Right lobe of liver (tissue), 6 donors: ENCODE data around the gene DCD. TPM values are rescaled to one million over a fixed set of nuclear protein-coding genes. Genes with fewer than 3 reads are reported as not detected.
A peak's percentile ranks its signal among the peaks of the same experiment; 100 is the strongest.
"Not testable (repeated sequence)": the region's sequence is repeated elsewhere in the genome, so short reads cannot be mapped to it uniquely, and the experiment has no call there.

Experiments
- ATAC-seq, 4 donors: fragments of 200-7000 bp; cut with Tn5 transposase; one replicate each; pipeline ENCODE4 v1.9.1; 2020; ENCODE audit warnings: mild to moderate bottlenecking in 4 of 4, moderate library complexity in 4 of 4
- DNase-seq, 3 donors: peaks; one replicate each; pipeline ENCODE4 v3.0.0-alpha.2; 2020
- H3K27ac ChIP-seq, 3 donors: fragments of 200-600 bp; one replicate each; pipeline ENCODE4 v1.8.0; 2022
- H3K27me3 ChIP-seq, 2 donors: fragments of 200-600 bp; one replicate each; pipeline ENCODE4 v1.8.0; 2022
- H3K36me3 ChIP-seq, 4 donors: fragments of 200-600 bp; sonication (generic) in 1 of 4; one replicate each; pipeline versions ENCODE4 v1.5.1 to v1.8.0; 2017 to 2022; ENCODE audit warnings: control low read depth in 1 of 4
- H3K4me1 ChIP-seq, 4 donors: fragments of 200-600 bp; sonication (generic) in 1 of 4; one replicate each; pipeline versions ENCODE4 v1.5.1 to v1.8.0; 2017 to 2022; ENCODE audit warnings: control low read depth in 1 of 4
- H3K4me3 ChIP-seq, 3 donors: fragments of 200-600 bp; one replicate each; pipeline ENCODE4 v1.8.0; 2022
- H3K9me3 ChIP-seq, 4 donors: fragments of 200-600 bp; sonication (generic) in 1 of 4; one replicate each; pipeline versions ENCODE4 v1.5.1 to v1.8.0; 2017 to 2022; ENCODE audit warnings: control low read depth in 1 of 4
- POLR2A ChIP-seq: fragments of 450-650 bp; IDR thresholded peaks from one replicate; pipeline ENCODE4 v1.6.1; 2017; ENCODE audit warnings: antibody characterized with exemption, mild to moderate bottlenecking
- WGBS: methylation state at CpG from one replicate; pipeline ENCODE4 v1.1.6; 2018; ENCODE audit warnings: low coverage, low lambda C conversion rate; ENCODE audit not compliant: insufficient coverage; ENCODE audit errors: missing lambda C conversion rate; 5-methylcytosine and 5-hydroxymethylcytosine counted together
- intact Hi-C, 2 donors: fragments of 100-400 bp; cut with DNase I; formaldehyde crosslinking; loops; one replicate each; pipeline versions ENCODE4 v1.11.2 to v1.14.1; 2022
- total RNA-seq, 6 experiments: library from RNA; depleted of rRNA in 2 of 6; stranded (reverse); fragments of >200 nt in 2 of 6; fragmentation: NEBNext Ultra II Directional in 3 of 6; extraction: Animal tissue kit (Norgen Biotek cat#: 25700) in 3 of 6; gene quantifications; one replicate each; pipeline versions ENCODE4 v1.1.0 to v1.2.4, GENCODE V29; 2016 to 2023
- TF ChIP-seq, protein P1 (sequence below), 4 donors: fragments of 200-600 bp in 3 of 4; fragments of 450-650 bp in 1 of 4; IDR thresholded peaks; one replicate each; pipeline versions ENCODE4 v1.5.1 to v1.8.0; 2016 to 2022; ENCODE audit warnings: antibody characterized with exemption in 4 of 4, mild to moderate bottlenecking in 2 of 4
- donor health status: DM: no; HTN: yes; CAD: no.
- donor health status: DM: no; HTN: no; CAD: no.
- donor health status: DM: no; HTN: no; CAD: no.
- donor health status: DM: no; HTN: yes; CAD: no.
- donor health status: DM: no; HTN: yes; CAD: no.

Gene DCD
- total RNA-seq, 6 experiments from 2014 or later: not detected

- WGBS: 49% methylated on average over 3 of the region's 3 CpGs
- ATAC-seq: peak; percentile 55 to 67 (median 60)
Measured at GRCh38 chr12:54680374-54680773, 32.2 kb upstream of the DCD start.

DNA sequence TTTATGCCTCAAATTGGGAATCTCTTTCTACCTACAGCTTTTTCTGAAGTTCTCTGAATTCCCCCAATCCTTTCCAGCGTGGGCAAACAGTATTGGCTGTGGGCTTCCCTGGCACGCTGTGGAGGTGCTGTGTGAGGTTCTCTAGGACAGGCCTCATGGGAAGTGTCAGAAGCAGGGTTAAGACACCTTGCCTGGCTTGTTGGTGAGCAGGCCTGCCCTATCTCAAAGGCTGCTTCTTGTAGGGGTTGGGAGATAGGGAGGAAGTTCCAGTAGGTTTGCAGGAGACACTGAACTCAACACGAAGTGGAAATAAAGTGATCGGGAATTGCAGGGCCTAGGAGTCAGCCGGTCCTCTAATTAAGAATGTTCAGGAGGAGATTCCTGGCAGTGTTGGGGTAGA, 30.0 kb upstream of the DCD start:
- no peak for DNase-seq
- H3K4me3 ChIP-seq: no peak overlapping the region
- TF ChIP-seq, protein P1, sequence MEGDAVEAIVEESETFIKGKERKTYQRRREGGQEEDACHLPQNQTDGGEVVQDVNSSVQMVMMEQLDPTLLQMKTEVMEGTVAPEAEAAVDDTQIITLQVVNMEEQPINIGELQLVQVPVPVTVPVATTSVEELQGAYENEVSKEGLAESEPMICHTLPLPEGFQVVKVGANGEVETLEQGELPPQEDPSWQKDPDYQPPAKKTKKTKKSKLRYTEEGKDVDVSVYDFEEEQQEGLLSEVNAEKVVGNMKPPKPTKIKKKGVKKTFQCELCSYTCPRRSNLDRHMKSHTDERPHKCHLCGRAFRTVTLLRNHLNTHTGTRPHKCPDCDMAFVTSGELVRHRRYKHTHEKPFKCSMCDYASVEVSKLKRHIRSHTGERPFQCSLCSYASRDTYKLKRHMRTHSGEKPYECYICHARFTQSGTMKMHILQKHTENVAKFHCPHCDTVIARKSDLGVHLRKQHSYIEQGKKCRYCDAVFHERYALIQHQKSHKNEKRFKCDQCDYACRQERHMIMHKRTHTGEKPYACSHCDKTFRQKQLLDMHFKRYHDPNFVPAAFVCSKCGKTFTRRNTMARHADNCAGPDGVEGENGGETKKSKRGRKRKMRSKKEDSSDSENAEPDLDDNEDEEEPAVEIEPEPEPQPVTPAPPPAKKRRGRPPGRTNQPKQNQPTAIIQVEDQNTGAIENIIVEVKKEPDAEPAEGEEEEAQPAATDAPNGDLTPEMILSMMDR (IDR thresholded peaks at IDR 0.05): no peak
- TF ChIP-seq POLR2A: no peak
- no peak overlapping the region for H3K27ac ChIP-seq
- intact Hi-C loops: no loop called here
- H3K4me1 ChIP-seq: no peaks in the 10 kb centered on the region
- WGBS: 89% methylated on average over 5 of the region's 5 CpGs
- ATAC-seq: no peak
- no peaks in the 10 kb centered on the region for H3K36me3 ChIP-seq
- no peaks in the 10 kb centered on the region for H3K9me3 ChIP-seq
- no peaks in the 10 kb centered on the region for H3K27me3 ChIP-seq

More at GRCh38 chr12:54680374-54680773, 32.2 kb upstream of the DCD start:
- DNase-seq: no peak
- Histone ChIP-seq H3K36me3 (no peaks in the 10 kb centered on the region), H3K9me3 (no peaks in the 10 kb centered on the region), H3K4me3 (no peak overlapping the region), H3K4me1 (peaks cover 0 to 12% (median 5%) of the 10 kb centered on the region in 4 donors), H3K27ac (no peak overlapping the region), H3K27me3 (no peaks in the 10 kb centered on the region)
- no peak for TF ChIP-seq POLR2A
- TF ChIP-seq, protein P1 (IDR thresholded peaks at IDR 0.05): peak; percentile 39 to 54 (median 48)
- intact Hi-C loops: no loop called here

- Histone ChIP-seq H3K36me3 (no peaks in the 10 kb centered on the region), H3K27me3 (no peaks in the 10 kb centered on the region), H3K4me3 (no peak overlapping the region), H3K9me3 (no peaks in the 10 kb centered on the region), H3K27ac (no peak overlapping the region), H3K4me1 (no peaks in the 10 kb centered on the region)
- WGBS: 90% methylated on average over 5 of the region's 5 CpGs
- intact Hi-C loops: no loop called here
- TF ChIP-seq POLR2A: no peak
- TF ChIP-seq, protein P1 (IDR thresholded peaks at IDR 0.05): no peak
- DNase-seq: no peak
- no peak for ATAC-seq
Measured at GRCh38 chr12:54667945-54668344, 19.8 kb upstream of the DCD start.

GRCh38 chr12:54666008-54666407, 17.8 kb upstream of the DCD start:
- Histone ChIP-seq H3K4me3 (no peak overlapping the region), H3K36me3 (no peaks in the 10 kb centered on the region), H3K27me3 (no peaks in the 10 kb centered on the region), H3K27ac (no peak overlapping the region), H3K9me3 (no peaks in the 10 kb centered on the region), H3K4me1 (peaks cover 0 to 7% (median 0%) of the 10 kb centered on the region in 4 donors)
- WGBS: 69% methylated on average over 3 of the region's 3 CpGs
- intact Hi-C loops: no loop called here
- DNase-seq (no peak), ATAC-seq (no peak)
- no peak for TF ChIP-seq POLR2A
- TF ChIP-seq, protein P1 (IDR thresholded peaks at IDR 0.05): no peak

DNA sequence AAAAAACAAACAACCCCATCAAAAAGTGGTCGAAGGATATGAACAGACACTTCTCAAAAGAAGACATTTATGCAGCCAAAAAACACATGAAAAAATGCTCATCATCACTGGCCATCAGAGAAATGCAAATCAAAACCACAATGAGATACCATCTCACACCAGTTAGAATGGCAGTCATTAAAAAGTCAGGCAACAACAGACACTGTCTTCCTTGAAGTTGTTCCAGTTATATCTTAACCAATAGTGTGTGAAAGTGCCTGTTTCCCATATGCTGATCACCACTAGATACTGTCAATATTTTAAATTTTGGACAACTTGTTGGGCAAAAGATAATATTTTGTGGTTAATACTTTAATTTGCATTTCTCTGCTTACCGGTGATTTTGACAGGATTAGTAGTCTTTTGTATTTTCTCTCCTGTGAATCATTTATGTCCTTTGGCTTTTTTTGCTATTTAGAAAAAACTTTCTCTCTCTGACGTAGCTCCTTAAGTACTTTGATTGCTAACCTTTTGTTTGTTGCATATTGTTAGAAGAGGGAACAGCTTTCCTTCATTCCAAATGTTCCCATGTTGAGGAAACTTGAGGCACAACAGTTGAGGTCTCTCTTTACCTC, 17.0 kb upstream of the DCD start:
- H3K4me1 ChIP-seq: peaks cover 0 to 13% (median 0%) of the 10 kb centered on the region in 4 donors
- H3K27me3 ChIP-seq, ATAC-seq, H3K4me3 ChIP-seq, intact Hi-C loops, H3K9me3 ChIP-seq, H3K27ac ChIP-seq, DNase-seq, H3K36me3 ChIP-seq: not testable (repeated sequence)
- 62% methylated on average over 2 of the region's 3 CpGs for WGBS
